Naive B cell (primary cell): ENCODE data around the gene CCDC188. TPM values are rescaled to one million over a fixed set of nuclear protein-coding genes. Genes with fewer than 3 reads are reported as not detected.
A peak's percentile ranks its signal among the peaks of the same experiment; 100 is the strongest.

Experiments
- ATAC-seq, 2 donors: fragments of 150-1000 bp; cut with Tn5 transposase; 2 replicates each; pipeline ENCODE4 v1.10.0; 2021; ENCODE audit warnings: low read depth in 2 of 2, mild to moderate bottlenecking in 2 of 2, moderate library complexity in 2 of 2
- DNase-seq: peaks from one replicate; pipeline ENCODE4 v3.0.0; 2022
- H3K27ac Mint-ChIP-seq, 6 donors: one replicate each; pipeline ENCODE4 v1.8.0; 2020 to 2022; ENCODE audit warnings: mild to moderate bottlenecking in 6 of 6, mixed read lengths in 6 of 6, moderate library complexity in 5 of 6, inconsistent platforms in 2 of 6
- H3K27me3 Mint-ChIP-seq, 3 donors: one replicate each; pipeline ENCODE4 v1.8.0; 2021 to 2022; ENCODE audit warnings: mixed read lengths in 3 of 3, mild to moderate bottlenecking in 1 of 3
- H3K36me3 Mint-ChIP-seq, 2 donors: one replicate each; pipeline ENCODE4 v1.8.0; 2020 to 2022; ENCODE audit warnings: mixed read lengths in 2 of 2, inconsistent platforms in 1 of 2, mild to moderate bottlenecking in 1 of 2
- H3K4me1 Mint-ChIP-seq, 3 donors: one replicate each; pipeline ENCODE4 v1.8.0; 2020 to 2022; ENCODE audit warnings: mixed read lengths in 3 of 3, inconsistent platforms in 1 of 3, mild to moderate bottlenecking in 1 of 3, moderate library complexity in 1 of 3
- H3K4me3 Mint-ChIP-seq, 8 donors: one replicate each; pipeline ENCODE4 v1.8.0; 2020 to 2022; ENCODE audit warnings: mild to moderate bottlenecking in 8 of 8, mixed read lengths in 8 of 8, moderate library complexity in 8 of 8, inconsistent platforms in 2 of 8
- H3K9me3 Mint-ChIP-seq, 7 donors: one replicate each; pipeline ENCODE4 v1.8.0; 2020 to 2022; ENCODE audit warnings: mixed read lengths in 7 of 7, mild to moderate bottlenecking in 5 of 7, inconsistent platforms in 2 of 7, moderate library complexity in 1 of 7
- polyA plus RNA-seq, 6 donors: library from polyadenylated mRNA; unstranded; fragments of 300-500 nt; fragmentation: Illumina TruSeq; gene quantifications; one replicate each; pipeline ENCODE4 v1.2.3, GENCODE V29; 2021; ENCODE audit warnings: low read depth in 6 of 6

CCDC188 gene
- polyA plus RNA-seq, 6 donors from 2014 or later, result not detected

DNA sequence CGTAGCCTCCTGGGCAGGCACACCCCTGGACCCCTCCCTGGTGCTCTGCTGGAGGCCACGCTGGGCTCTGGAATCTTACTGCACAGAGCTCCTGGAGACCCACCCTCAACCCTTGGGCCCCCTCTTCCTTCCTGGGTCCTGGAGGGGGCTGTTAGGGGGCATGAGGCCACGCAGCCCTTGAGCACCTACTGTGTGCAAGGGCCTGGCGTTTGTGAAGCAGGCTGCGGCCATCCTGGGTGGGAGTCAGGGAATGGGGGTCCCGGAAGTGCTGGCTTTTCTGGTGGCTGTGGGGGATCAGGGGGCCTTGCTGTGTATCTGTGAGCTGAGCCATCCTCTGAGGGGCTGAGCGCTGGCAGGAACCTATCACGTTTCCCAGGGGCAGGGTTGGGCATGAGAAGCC lies 40.9 kb upstream of the CCDC188 start:
- Mint-ChIP-seq H3K27me3 (no peaks in the 10 kb centered on the region), H3K36me3 (no peaks in the 10 kb centered on the region), H3K4me3 (no peak overlapping the region), H3K4me1 (no peaks in the 10 kb centered on the region), H3K27ac (no peak overlapping the region), H3K9me3 (no peaks in the 10 kb centered on the region)
- ATAC-seq, result no peak
- no peak for DNase-seq

DNA sequence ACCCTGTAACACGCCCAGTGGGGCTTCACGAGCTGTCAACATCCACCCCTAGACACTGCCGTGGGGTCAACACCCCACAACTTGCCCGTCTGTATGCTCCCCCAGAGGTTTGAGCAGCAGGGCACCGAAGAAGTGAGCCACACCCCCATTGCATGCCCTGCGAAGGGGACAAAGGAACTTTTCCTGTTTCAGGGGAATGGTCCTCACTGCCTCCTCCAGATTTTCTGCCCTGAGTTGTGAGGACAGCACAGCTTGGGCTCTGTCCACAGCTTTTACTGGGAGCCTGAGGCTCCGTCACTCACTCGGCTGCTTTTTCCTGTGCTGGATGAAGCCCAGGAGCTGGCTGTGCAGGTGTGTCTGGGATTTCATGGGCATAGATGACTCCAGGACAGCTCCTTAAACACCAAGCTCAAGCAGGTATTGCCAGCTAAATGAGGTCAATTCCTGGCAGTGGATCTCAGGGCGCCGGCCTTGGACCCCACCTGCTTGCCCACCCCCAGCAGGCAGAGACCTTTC lies 40.2 kb upstream of the CCDC188 start:
- Mint-ChIP-seq H3K4me1 (no peaks in the 10 kb centered on the region), H3K27ac (no peak overlapping the region), H3K4me3 (no peak overlapping the region), H3K9me3 (no peaks in the 10 kb centered on the region), H3K27me3 (no peaks in the 10 kb centered on the region), H3K36me3 (no peaks in the 10 kb centered on the region)
- ATAC-seq, result no peak
- no peak for DNase-seq

GRCh38 chr22:20188567-20188877 lies 37.7 kb upstream of the CCDC188 start:
- ATAC-seq, result no peak
- no peak for DNase-seq

DNA sequence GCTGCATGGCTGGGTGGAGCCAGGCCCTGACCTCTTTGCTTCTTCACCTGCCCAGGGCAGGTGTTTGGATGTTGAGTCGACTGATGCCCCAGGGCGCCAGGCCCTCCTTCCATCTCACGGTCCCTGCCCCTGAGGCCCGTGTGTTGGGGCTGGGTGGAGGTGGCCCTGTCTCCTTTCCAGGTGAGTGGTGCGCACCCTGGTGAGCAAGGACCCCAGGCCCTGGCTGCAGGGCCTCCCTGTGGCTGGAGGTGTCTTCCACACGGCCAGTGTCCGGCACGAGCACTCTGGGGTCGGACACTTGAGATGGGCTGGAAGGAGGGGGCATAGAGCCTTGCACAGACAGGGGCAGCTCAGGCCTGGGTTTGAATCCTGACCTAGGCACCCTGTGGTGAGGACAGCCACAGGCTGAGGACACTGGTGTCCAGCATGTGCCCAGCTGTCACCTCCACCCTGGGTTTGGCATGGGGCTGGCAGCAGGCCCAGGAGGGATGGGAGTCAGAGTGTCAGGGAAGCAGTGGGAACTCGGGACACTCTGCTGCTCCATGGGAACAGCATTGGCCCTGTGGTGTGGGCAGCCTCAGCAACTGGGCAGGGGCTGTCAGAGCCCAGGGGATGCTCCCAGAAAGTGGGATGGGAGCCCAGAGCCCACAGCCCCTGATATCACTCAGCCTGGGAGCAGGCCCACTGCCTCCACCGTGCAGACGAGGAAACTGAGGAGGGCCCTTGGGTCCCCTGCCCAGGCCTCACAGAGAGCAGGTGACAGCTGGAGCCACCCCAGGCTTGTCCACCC lies 37.1 kb upstream of the CCDC188 start:
- no peak for ATAC-seq
- H3K27ac Mint-ChIP-seq, result no peak overlapping the region
- H3K27me3 Mint-ChIP-seq, result no peaks in the 10 kb centered on the region
- H3K36me3 Mint-ChIP-seq, result no peaks in the 10 kb centered on the region
- no peak for DNase-seq
- H3K4me1 Mint-ChIP-seq, result peaks cover 0 to 1% (median 0%) of the 10 kb centered on the region in 3 donors
- H3K9me3 Mint-ChIP-seq, result no peaks in the 10 kb centered on the region
- H3K4me3 Mint-ChIP-seq, result no peak overlapping the region

More at GRCh38 chr22:20188567-20188877, 37.7 kb upstream of the CCDC188 start:
- no peaks in the 10 kb centered on the region for H3K9me3 Mint-ChIP-seq
- H3K4me3 Mint-ChIP-seq, result no peak overlapping the region
- H3K4me1 Mint-ChIP-seq, result no peaks in the 10 kb centered on the region
- no peaks in the 10 kb centered on the region for H3K36me3 Mint-ChIP-seq
- H3K27me3 Mint-ChIP-seq, result no peaks in the 10 kb centered on the region
- no peak overlapping the region for H3K27ac Mint-ChIP-seq

DNA sequence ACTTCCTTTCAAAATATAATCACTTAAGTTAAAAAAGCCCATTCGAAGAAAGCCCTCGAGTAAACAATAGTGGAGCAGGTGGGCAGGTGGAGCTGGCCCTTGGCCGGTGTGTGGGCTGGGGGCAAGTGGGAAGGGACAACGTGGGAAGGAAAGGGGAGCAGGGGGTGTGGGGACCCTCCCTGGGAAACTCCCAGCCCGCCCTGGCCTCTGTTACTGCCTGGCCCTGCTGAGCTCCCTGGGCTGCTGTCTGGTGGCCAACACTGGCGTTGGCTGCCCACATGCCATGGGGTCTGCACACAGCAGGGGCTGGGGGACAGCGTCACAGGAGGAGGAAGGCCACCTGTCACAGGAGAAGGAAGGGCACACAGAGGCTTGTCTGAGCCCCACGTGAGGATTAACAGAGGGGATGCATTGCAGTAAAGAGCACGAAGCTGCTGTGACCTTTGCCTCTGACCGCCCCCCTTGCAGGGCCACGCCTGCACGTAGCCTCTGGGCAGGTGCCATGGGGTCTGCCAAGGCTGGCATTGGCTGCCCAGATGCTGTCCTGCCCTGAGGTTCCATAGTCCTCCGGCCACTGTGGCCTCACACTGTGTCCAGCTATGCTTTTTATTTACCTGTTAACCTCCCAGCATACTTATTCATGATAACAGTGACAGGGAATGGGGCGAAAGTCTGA lies 36.2 kb upstream of the CCDC188 start:
- no peak overlapping the region for H3K4me3 Mint-ChIP-seq
- no peaks in the 10 kb centered on the region for H3K27me3 Mint-ChIP-seq
- H3K36me3 Mint-ChIP-seq, result no peaks in the 10 kb centered on the region
- H3K4me1 Mint-ChIP-seq, result peaks cover 0 to 4% (median 0%) of the 10 kb centered on the region in 3 donors
- H3K27ac Mint-ChIP-seq, result no peak overlapping the region
- DNase-seq, result no peak
- ATAC-seq, result no peak
- H3K9me3 Mint-ChIP-seq, result no peaks in the 10 kb centered on the region

- no peak for ATAC-seq
- no peaks in the 10 kb centered on the region for H3K9me3 Mint-ChIP-seq
- no peaks in the 10 kb centered on the region for H3K27me3 Mint-ChIP-seq
- no peak overlapping the region for H3K4me3 Mint-ChIP-seq
- no peak overlapping the region for H3K27ac Mint-ChIP-seq
- H3K36me3 Mint-ChIP-seq, result no peaks in the 10 kb centered on the region
- H3K4me1 Mint-ChIP-seq, result peaks cover 0 to 4% (median 0%) of the 10 kb centered on the region in 3 donors
- no peak for DNase-seq
These were observed 35.5 kb upstream of the CCDC188 start for GRCh38 chr22:20186183-20186870.

- Mint-ChIP-seq H3K36me3 (no peaks in the 10 kb centered on the region), H3K4me1 (peaks cover 0 to 4% (median 0%) of the 10 kb centered on the region in 3 donors), H3K9me3 (no peaks in the 10 kb centered on the region), H3K4me3 (no peak overlapping the region), H3K27me3 (no peaks in the 10 kb centered on the region), H3K27ac (no peak overlapping the region)
- ATAC-seq (no peak), DNase-seq (no peak)
These were observed 34.9 kb upstream of the CCDC188 start for GRCh38 chr22:20185750-20186149.

DNA sequence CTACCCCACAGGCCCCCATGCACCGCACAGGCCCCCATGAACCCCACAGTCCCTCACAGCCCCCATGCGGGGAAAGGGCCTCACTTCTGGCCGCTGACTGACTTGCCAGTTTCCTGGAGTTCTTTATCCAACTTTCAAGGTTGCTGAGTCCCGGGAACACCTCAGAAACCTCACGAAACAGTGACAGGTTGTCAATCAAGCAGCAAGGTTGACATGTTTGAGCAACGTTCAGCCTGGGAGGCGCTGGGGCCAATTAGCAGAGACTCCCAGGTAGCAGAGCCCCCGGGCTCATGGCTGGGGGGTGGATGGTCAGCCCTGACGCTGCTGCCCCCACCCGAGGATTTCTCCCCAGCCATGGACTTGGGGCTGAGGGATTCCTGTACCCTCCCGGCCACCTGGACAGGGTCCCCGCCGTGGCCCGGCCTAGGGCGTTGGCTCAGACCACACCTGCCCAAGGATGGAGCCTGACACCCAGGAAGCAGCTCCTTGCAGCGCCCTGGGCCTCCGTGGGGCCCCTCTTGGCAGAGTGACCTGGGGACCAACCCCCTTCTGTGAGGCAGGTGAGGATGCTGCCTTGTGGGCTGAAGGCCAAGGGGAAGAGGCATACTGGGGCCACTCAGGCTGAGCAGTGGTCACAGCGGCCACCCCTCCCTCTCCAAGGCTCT lies 33.8 kb upstream of the CCDC188 start:
- Mint-ChIP-seq H3K27ac (no peak overlapping the region), H3K27me3 (no peaks in the 10 kb centered on the region), H3K36me3 (no peaks in the 10 kb centered on the region), H3K4me3 (no peak overlapping the region), H3K4me1 (peaks cover 0 to 4% (median 0%) of the 10 kb centered on the region in 3 donors), H3K9me3 (no peaks in the 10 kb centered on the region)
- DNase-seq, result no peak
- ATAC-seq, result no peak

DNA sequence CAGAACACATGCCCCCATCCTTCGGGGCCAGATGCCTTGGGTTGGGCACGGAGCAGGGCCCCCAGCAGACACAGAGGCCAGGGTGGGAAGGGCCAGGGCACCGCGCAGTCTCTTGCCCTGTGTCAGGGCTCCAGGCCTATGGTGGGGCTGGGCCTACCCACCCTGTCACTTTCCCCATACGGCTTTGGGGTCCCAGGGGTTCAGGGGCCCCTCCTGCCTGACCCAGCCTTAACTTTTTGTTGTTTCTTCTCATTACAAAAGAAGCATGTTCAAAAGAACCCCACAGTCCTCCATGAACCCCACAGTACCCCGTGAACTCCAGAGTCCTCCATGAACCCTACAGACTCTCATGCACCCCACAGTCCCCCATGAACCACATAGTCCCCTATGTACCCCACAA lies 33.0 kb upstream of the CCDC188 start:
- Mint-ChIP-seq H3K27me3 (no peaks in the 10 kb centered on the region), H3K36me3 (no peaks in the 10 kb centered on the region), H3K27ac (peak overlapping the region in 1 of 6 donors; percentile 37), H3K4me1 (peaks cover 0 to 4% (median 0%) of the 10 kb centered on the region in 3 donors), H3K9me3 (no peaks in the 10 kb centered on the region), H3K4me3 (no peak overlapping the region)
- DNase-seq, result no peak
- ATAC-seq, result no peak

- Mint-ChIP-seq H3K4me1 (peaks cover 0 to 4% (median 0%) of the 10 kb centered on the region in 3 donors), H3K27me3 (no peaks in the 10 kb centered on the region), H3K9me3 (no peaks in the 10 kb centered on the region), H3K4me3 (no peak overlapping the region), H3K36me3 (no peaks in the 10 kb centered on the region), H3K27ac (no peak overlapping the region)
- ATAC-seq (no peak), DNase-seq (no peak)
These were observed 32.2 kb upstream of the CCDC188 start for GRCh38 chr22:20183101-20183500.

DNA sequence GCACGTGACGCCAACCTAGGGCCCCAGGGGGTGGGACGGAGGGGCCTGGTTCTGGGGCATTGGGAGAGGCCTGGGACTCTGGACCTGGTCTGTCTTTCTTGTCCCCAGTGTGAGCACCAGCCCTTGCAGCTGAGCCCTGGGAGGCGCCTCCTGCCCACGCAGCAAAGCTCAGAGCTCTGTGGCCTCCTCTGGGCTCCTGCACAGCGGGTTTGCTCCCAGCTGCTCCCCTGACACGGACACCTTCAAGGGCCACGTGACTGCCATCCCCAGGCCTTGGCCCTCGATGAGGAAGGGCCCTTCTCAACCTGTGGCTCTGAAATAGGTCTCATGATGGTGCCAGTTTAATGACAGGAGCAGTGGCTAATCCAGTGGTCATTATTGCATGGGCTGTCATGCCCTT lies 31.5 kb upstream of the CCDC188 start:
- peaks cover 0 to under 1% (median 0%) of the 10 kb centered on the region in 3 donors for H3K27me3 Mint-ChIP-seq
- no peak overlapping the region for H3K4me3 Mint-ChIP-seq
- H3K36me3 Mint-ChIP-seq, result no peaks in the 10 kb centered on the region

DNA sequence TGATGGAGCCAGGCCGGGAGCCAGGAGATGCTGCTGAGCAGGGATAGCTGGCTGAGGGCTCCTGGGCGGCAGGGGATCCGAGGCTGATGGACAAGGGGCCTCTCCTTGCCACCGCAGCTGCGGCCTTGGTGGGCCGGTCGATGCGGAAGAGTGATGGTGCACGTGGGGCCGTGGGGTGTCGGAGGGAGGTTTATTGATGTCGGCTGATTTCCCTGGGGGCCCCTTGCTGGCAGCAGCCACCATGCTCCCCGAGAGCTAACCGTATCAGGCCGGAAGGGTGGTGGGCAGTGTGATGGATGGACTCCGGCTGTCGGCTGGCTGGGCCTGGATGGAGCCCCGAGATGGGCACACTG lies 31.0 kb upstream of the CCDC188 start:
- no peaks in the 10 kb centered on the region for H3K9me3 Mint-ChIP-seq
- no peaks in the 10 kb centered on the region for H3K36me3 Mint-ChIP-seq
- no peak overlapping the region for H3K4me3 Mint-ChIP-seq
- H3K27me3 Mint-ChIP-seq, result peaks cover 0 to 5% (median 0%) of the 10 kb centered on the region in 3 donors
- H3K27ac Mint-ChIP-seq, result no peak overlapping the region
- ATAC-seq (no peak), DNase-seq (no peak)
- H3K4me1 Mint-ChIP-seq, result peaks cover 0 to 4% (median 0%) of the 10 kb centered on the region in 3 donors

More for the DNA sequence above, 31.5 kb upstream of the CCDC188 start:
- Mint-ChIP-seq H3K9me3 (no peaks in the 10 kb centered on the region), H3K27ac (no peak overlapping the region), H3K4me1 (peaks cover 0 to 4% (median 0%) of the 10 kb centered on the region in 3 donors)
- DNase-seq (no peak), ATAC-seq (no peak)

GRCh38 chr22:20181194-20181883 lies 30.5 kb upstream of the CCDC188 start:
- Mint-ChIP-seq H3K36me3 (no peaks in the 10 kb centered on the region), H3K4me3 (no peak overlapping the region), H3K27ac (no peak overlapping the region), H3K27me3 (peaks cover 0 to 5% (median 0%) of the 10 kb centered on the region in 3 donors), H3K4me1 (peaks cover 0 to 4% (median 0%) of the 10 kb centered on the region in 3 donors), H3K9me3 (no peaks in the 10 kb centered on the region)
- ATAC-seq (no peak), DNase-seq (no peak)
